MM.1S (cell line): ENCODE results near the gene COMT.

Experiments
- EZH2 ChIP-seq: fragments of 300-600 bp; sonication (generic); optimal IDR thresholded peaks from 2 replicates; pipeline ENCODE3; 2017; ENCODE audit warnings: low read depth, mild to moderate bottlenecking, antibody characterized with exemption, low read length, mixed read lengths
- EZH2phosphoT487 ChIP-seq: fragments of 300-600 bp; sonication (generic); IDR thresholded peaks from 2 replicates; pipeline ENCODE4 v1.6.1; 2018; ENCODE audit warnings: antibody characterized with exemption, low read length
- TF ChIP-seq, protein P1 (sequence below): fragments of 300-600 bp; sonication (generic); IDR thresholded peaks from 2 replicates; pipeline ENCODE4 v1.5.1; 2016; ENCODE audit warnings: antibody characterized with exemption, low read length, mixed read lengths

DNA sequence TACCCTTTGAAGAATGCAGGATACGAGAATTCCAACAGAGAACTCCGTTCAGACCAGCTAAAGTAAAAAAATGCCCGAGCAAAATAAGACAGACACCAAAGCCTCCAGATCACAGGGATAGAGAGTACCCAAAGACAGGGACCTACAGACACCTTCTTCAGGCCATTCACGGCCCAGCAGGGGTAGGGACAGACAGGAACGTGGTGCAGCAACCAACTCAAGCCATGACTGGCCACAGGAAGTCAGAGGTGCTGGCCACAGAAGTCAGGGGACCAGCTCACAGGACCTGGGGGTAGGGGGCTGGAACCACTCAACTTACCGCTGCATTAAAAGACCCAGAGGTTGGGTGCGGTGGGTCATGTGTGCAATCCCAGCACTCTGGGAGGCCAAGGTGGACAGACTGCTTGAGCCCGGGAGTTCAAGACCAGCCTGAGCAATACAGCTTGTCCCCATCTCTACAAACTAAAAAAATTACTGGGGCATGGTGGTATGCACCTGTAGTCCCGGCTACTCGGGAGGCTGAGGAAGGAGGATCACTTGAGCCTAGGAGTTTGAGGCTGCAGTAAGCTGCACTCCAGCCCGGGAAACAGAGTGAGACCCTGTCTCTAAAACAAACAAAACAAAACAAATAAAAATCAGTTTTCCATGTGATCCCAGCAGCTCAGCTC lies 39.9 kb upstream of the COMT start:
- TF ChIP-seq, protein P1, sequence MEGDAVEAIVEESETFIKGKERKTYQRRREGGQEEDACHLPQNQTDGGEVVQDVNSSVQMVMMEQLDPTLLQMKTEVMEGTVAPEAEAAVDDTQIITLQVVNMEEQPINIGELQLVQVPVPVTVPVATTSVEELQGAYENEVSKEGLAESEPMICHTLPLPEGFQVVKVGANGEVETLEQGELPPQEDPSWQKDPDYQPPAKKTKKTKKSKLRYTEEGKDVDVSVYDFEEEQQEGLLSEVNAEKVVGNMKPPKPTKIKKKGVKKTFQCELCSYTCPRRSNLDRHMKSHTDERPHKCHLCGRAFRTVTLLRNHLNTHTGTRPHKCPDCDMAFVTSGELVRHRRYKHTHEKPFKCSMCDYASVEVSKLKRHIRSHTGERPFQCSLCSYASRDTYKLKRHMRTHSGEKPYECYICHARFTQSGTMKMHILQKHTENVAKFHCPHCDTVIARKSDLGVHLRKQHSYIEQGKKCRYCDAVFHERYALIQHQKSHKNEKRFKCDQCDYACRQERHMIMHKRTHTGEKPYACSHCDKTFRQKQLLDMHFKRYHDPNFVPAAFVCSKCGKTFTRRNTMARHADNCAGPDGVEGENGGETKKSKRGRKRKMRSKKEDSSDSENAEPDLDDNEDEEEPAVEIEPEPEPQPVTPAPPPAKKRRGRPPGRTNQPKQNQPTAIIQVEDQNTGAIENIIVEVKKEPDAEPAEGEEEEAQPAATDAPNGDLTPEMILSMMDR = no peak
- TF ChIP-seq EZH2 (no peak), EZH2phosphoT487 (no peak)
